ENCODE results near the gene MED22.
A peak's percentile ranks its signal among the peaks of the same experiment; 100 is the strongest.

Gene MED22

GRCh38 chr9:133346021-133346785 lies 1.7 kb downstream of the MED22 start:
- peak overlapping the region; percentile 81 for H3K4me3 ChIP-seq (replicated peaks; ENCODE audit: insufficient read depth, low read length)
- no peak for DNase-seq (ENCODE audit: low read depth in 1 of 2, low spot score in 1 of 2)
- H3K27me3 ChIP-seq (ENCODE audit: insufficient read depth, poor library complexity, severe bottlenecking), result no peaks in the 10 kb centered on the region
- TF ChIP-seq GABPA (IDR thresholded peaks at IDR 0.05; ENCODE audit: low read depth) (no peak), POLR2AphosphoS5 (IDR thresholded peaks at IDR 0.05; ENCODE audit: low read depth) (no peak), CTCF (IDR thresholded peaks at IDR 0.05; ENCODE audit: insufficient read depth, low read length) (no peak), SPI1 (IDR thresholded peaks at IDR 0.05; ENCODE audit: borderline replicate concordance, low read depth) (no peak), REST (IDR thresholded peaks at IDR 0.05; ENCODE audit: insufficient replicate concordance, low read depth) (no peak)
- H3K27ac ChIP-seq (replicated peaks), result no peak overlapping the region

- H3K27ac ChIP-seq (replicated peaks), result no peak overlapping the region
- no peaks in the 10 kb centered on the region for H3K27me3 ChIP-seq (ENCODE audit: insufficient read depth, poor library complexity, severe bottlenecking)
- H3K4me3 ChIP-seq (replicated peaks; ENCODE audit: insufficient read depth, low read length), result no peak overlapping the region
- DNase-seq (ENCODE audit: low read depth in 1 of 2, low spot score in 1 of 2), result no peak
- TF ChIP-seq SPI1 (IDR thresholded peaks at IDR 0.05; ENCODE audit: borderline replicate concordance, low read depth) (no peak), POLR2AphosphoS5 (IDR thresholded peaks at IDR 0.05; ENCODE audit: low read depth) (no peak), REST (IDR thresholded peaks at IDR 0.05; ENCODE audit: insufficient replicate concordance, low read depth) (no peak), GABPA (IDR thresholded peaks at IDR 0.05; ENCODE audit: low read depth) (no peak), CTCF (IDR thresholded peaks at IDR 0.05; ENCODE audit: insufficient read depth, low read length) (no peak)
These were observed 2.3 kb downstream of the MED22 start for GRCh38 chr9:133345596-133345995.

GRCh38 chr9:133344979-133345378 lies 3.0 kb downstream of the MED22 start:
- Histone ChIP-seq H3K27ac (replicated peaks) (no peak overlapping the region), H3K4me3 (replicated peaks; ENCODE audit: insufficient read depth, low read length) (no peak overlapping the region), H3K27me3 (ENCODE audit: insufficient read depth, poor library complexity, severe bottlenecking) (no peaks in the 10 kb centered on the region)
- no peak for DNase-seq (ENCODE audit: low read depth in 1 of 2, low spot score in 1 of 2)
- TF ChIP-seq CTCF (IDR thresholded peaks at IDR 0.05; ENCODE audit: insufficient read depth, low read length) (no peak), SPI1 (IDR thresholded peaks at IDR 0.05; ENCODE audit: borderline replicate concordance, low read depth) (no peak), REST (IDR thresholded peaks at IDR 0.05; ENCODE audit: insufficient replicate concordance, low read depth) (no peak), GABPA (IDR thresholded peaks at IDR 0.05; ENCODE audit: low read depth) (no peak), POLR2AphosphoS5 (IDR thresholded peaks at IDR 0.05; ENCODE audit: low read depth) (no peak)

Measured in HL-60 (cell line).